ENCODE results near the gene DIPK1B.
"Not testable (repeated sequence)": the region's sequence is repeated elsewhere in the genome, so short reads cannot be mapped to it uniquely, and the experiment has no call there.

DIPK1B gene

GRCh38 chr9:136751814-136752213 is 39.4 kb downstream of the DIPK1B start:
- no peak for TF ChIP-seq CTCF (IDR thresholded peaks at IDR 0.05; ENCODE audit: borderline replicate concordance, insufficient read depth, low read depth, low read length)
- H3K4me3 ChIP-seq (ENCODE audit: low read depth, low read length), result no peak overlapping the region

- no peak overlapping the region for H3K4me3 ChIP-seq (ENCODE audit: low read depth, low read length)
- no peak for TF ChIP-seq CTCF (IDR thresholded peaks at IDR 0.05; ENCODE audit: borderline replicate concordance, insufficient read depth, low read depth, low read length)
Observed at GRCh38 chr9:136753371-136754058, 41.1 kb downstream of the DIPK1B start.

DNA sequence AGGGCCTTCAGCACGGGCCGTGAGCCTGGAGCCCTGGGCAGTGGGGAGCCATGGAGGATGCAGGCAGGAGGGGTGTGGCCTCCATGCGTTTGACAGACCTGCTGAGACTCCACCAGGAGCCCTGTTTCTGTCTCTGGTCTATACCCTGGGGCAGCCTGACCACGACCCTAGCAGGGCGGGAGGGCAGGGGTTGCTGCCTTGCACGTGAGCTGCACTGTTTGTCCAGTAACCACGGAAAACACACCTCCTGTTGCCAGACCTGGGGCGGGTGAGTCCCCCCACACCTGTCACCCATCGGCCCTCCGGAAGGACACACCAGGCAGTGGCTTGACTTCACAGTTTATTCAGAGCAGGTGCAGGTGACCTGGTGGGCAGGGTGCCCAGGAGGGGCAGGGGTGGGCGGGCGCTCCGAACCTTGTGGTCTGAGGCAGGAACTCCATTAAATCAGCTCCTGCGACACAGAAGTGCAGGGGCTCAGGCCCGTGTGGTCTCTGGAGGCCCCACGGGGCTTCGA is 41.7 kb downstream of the DIPK1B start:
- no peak for TF ChIP-seq CTCF (IDR thresholded peaks at IDR 0.05; ENCODE audit: borderline replicate concordance, insufficient read depth, low read depth, low read length)
- H3K4me3 ChIP-seq (ENCODE audit: low read depth, low read length), result no peak overlapping the region

DNA sequence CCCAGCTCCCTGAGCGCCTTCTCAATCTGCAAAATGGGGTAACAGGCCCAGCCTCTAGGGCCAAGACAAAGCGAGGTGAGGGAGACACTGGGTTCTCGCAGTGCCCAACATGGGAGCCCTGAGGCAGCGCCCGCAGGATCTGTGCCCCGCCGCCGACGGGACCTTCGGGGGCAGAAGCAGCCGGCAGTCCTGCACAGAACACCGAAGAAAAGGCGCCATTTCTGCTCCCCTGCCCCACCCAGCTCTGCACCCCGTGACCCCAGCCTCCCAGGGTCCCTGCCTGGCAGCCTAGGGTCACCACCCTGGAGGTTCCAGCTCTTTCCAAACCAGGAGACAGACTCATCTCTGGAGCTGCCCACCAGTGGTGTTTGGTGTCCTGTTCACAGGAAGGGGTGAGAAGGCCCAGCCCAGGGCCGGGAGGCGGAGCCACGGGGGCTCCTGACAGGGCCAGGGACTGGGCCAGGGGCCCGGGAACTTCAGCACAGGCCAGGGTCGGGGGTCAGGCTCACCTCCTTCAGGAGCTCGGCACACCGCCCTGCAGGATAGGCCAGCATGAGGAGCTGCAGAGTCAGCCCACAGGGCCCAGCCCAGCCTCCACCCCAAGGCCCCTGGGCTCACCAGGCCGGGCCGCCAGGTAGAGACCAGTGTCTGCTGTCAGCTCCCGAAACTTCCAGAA is 42.4 kb downstream of the DIPK1B start:
- TF ChIP-seq CTCF (IDR thresholded peaks at IDR 0.05; ENCODE audit: borderline replicate concordance, insufficient read depth, low read depth, low read length), result no peak
- no peak overlapping the region for H3K4me3 ChIP-seq (ENCODE audit: low read depth, low read length)

- H3K4me3 ChIP-seq (ENCODE audit: low read depth, low read length), result not testable (repeated sequence)
Observed at GRCh38 chr9:136755302-136756133, 43.1 kb downstream of the DIPK1B start.

DNA sequence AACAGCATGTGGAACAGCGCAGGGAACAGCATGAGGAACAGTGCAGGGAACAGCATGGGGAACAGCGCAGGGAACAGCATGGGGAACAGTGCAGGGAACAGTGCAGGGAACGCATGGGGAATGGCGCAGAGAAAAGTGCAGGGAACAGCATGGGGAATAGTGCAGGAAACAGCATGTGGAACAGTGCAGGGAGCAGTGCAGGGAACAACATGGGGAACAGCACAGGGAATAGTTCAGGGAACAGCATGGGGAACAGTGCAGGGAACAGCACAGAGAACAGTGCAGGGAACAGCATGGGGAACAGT is 43.7 kb downstream of the DIPK1B start:
- H3K4me3 ChIP-seq (ENCODE audit: low read depth, low read length), result no peak overlapping the region
- TF ChIP-seq CTCF (IDR thresholded peaks at IDR 0.05; ENCODE audit: borderline replicate concordance, insufficient read depth, low read depth, low read length), result no peak

- H3K4me3 ChIP-seq (ENCODE audit: low read depth, low read length), result no peak overlapping the region
- no peak for TF ChIP-seq CTCF (IDR thresholded peaks at IDR 0.05; ENCODE audit: borderline replicate concordance, insufficient read depth, low read depth, low read length)
Observed at GRCh38 chr9:136756836-136757235, 44.5 kb downstream of the DIPK1B start.
